GM20431 (cell line): ENCODE results near the gene GAGE10.
"Not testable (repeated sequence)": the region's sequence is repeated elsewhere in the genome, so short reads cannot be mapped to it uniquely, and the experiment has no call there.

Experiments used
- in situ Hi-C: fragments of 300-500 bp; cut with MseI, MboI; formaldehyde crosslinking; loops from one replicate; pipeline ENCODE4 v1.15.0; 2020; ENCODE audit warnings: low sequenced_read_pairs; ENCODE audit not compliant: unreplicated experiment

The GAGE10 gene

GRCh38 chrX:49316085-49316484 lies 12.6 kb downstream of the GAGE10 start:
- in situ Hi-C loops: no loop called here

GRCh38 chrX:49321737-49322136 lies 18.3 kb downstream of the GAGE10 start, which contains the start of gene GAGE12J:
GAGE12J (plus strand) TSS chrX:49322037; CDS start chrX:49323194, 1,157 bp downstream.
- in situ Hi-C loops: not testable (repeated sequence)

GRCh38 chrX:49322266-49322665 lies 18.8 kb downstream of the GAGE10 start:
- in situ Hi-C loops: not testable (repeated sequence)

GRCh38 chrX:49323735-49324134 lies 20.3 kb downstream of the GAGE10 start:
- in situ Hi-C loops: not testable (repeated sequence)

- in situ Hi-C loops: not testable (repeated sequence)
Measured at GRCh38 chrX:49330421-49330820, 27.0 kb downstream of the GAGE10 start.

GRCh38 chrX:49331282-49331681 lies 27.8 kb downstream of the GAGE10 start, which contains the start of gene GAGE13:
GAGE13 (plus strand) TSS chrX:49331582; CDS start chrX:49332738, 1,156 bp downstream.
- in situ Hi-C loops: not testable (repeated sequence)

GRCh38 chrX:49331841-49332240 lies 28.4 kb downstream of the GAGE10 start:
- in situ Hi-C loops: not testable (repeated sequence)

- in situ Hi-C loops: not testable (repeated sequence)
Measured at GRCh38 chrX:49341449-49341848, 38.0 kb downstream of the GAGE10 start.

GRCh38 chrX:49344496-49345175 lies 41.2 kb downstream of the GAGE10 start:
- in situ Hi-C loops: not testable (repeated sequence)

- in situ Hi-C loops: not testable (repeated sequence)
Measured at GRCh38 chrX:49345402-49345801, 42.0 kb downstream of the GAGE10 start.

- in situ Hi-C loops: not testable (repeated sequence)
Measured at GRCh38 chrX:49346150-49346549, 42.7 kb downstream of the GAGE10 start.
